ENCODE measurements around the gene UBE2V1. TPM values are rescaled to one million over a fixed set of nuclear protein-coding genes. Genes with fewer than 3 reads are reported as not detected.

UBE2V1 gene
- total RNA-seq, 3 donors from 2014 or later (not counting 1 experiment from before 2014, with no cell fraction given): 194 to 238 (median 236) TPM

GRCh38 chr20:50122763-50123162 is 9.8 kb upstream of the UBE2V1 start:
- no peak overlapping the region for H3K27ac ChIP-seq (ENCODE audit: low read length)
- intact Hi-C loops (cut with micrococcal nuclease): no loop called here
- H3K9me3 ChIP-seq (ENCODE audit: control insufficient read depth, insufficient read depth, low read length): no peaks in the 10 kb centered on the region
- peak overlapping the region in 1 of 2 donors; percentile 67 for H3K27ac Mint-ChIP-seq
- WGBS (ENCODE audit: insufficient coverage): 98% methylated on average over 4 of the region's 4 CpGs
- peaks cover 8% of the 10 kb centered on the region for H3K36me3 Mint-ChIP-seq
- no peaks in the 10 kb centered on the region for H3K27me3 Mint-ChIP-seq (ENCODE audit: low read depth in 2 of 2)
- H3K4me3 ChIP-seq (ENCODE audit: low read length): no peak overlapping the region
- no peak overlapping the region for H3K4me3 Mint-ChIP-seq
- no peaks in the 10 kb centered on the region for H3K4me1 ChIP-seq (ENCODE audit: control insufficient read depth, insufficient read depth, low read length)
- DNase-seq: no peak
- TF ChIP-seq CTCF (IDR thresholded peaks at IDR 0.05): no peak
- H3K36me3 ChIP-seq (ENCODE audit: control insufficient read depth, insufficient read depth, low read length): peaks cover 33% of the 10 kb centered on the region
- no peaks in the 10 kb centered on the region for H3K9me3 Mint-ChIP-seq
- ATAC-seq: no peak
- H3K27me3 ChIP-seq (ENCODE audit: control insufficient read depth, insufficient read depth, low read length): no peaks in the 10 kb centered on the region
- H3K4me1 Mint-ChIP-seq: peaks cover 5% of the 10 kb centered on the region in 2 donors

GRCh38 chr20:50121858-50122271 is 8.9 kb upstream of the UBE2V1 start:
- no peak overlapping the region for H3K4me3 Mint-ChIP-seq
- intact Hi-C loops (cut with micrococcal nuclease): loop anchor here (1.0 kb wide), 1 partner anchor 47 kb away; no protein-coding TSS in a partner anchor
- peaks cover 8% of the 10 kb centered on the region for H3K36me3 Mint-ChIP-seq

DNA sequence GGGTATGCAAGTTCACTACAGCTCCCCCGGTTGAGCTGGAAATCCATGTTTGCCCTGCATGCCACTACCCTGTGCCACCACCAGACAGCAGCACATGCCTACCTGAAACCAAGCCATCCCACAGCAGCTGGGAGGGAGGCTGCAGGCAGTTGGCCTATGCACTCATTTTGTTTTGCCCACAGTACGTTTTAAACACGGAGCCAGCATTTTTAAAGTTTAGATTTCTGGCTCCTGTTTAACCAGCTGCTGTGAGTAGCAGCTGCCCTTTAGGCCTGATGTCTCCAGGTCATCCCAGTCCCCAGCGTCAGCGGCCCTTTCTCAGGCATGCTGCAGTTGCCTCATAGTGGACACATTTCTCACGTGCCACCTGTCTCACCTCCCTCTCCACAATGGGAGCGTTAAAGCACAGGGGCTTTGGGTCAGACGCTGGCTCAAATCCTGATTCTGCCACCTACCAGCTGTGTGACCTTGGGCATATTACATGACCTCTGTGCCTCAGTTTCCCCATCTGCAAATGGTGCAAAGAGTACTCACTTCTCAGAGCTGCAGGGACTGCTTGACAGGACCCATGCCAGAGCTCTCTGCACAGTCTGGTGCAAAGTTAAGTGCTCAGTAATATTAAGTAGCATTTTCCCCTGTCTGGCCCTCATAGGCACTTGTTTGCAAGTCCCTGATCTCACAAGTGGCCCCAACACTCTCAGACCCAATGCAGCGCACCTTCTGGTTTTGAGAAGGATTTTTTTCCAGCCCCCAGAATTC is 8.2 kb upstream of the UBE2V1 start:
- Mint-ChIP-seq H3K4me1 (peaks cover 9% of the 10 kb centered on the region in 2 donors), H3K27me3 (ENCODE audit: low read depth in 2 of 2) (no peaks in the 10 kb centered on the region), H3K27ac (peak overlapping the region in 1 of 2 donors; percentile 24), H3K36me3 (peaks cover 8% of the 10 kb centered on the region), H3K4me3 (no peak overlapping the region), H3K9me3 (no peaks in the 10 kb centered on the region)
- DNase-seq: peak; percentile 41 to 84
- ATAC-seq: peak; percentile 76 to 87 (median 83)
- peaks cover 22% of the 10 kb centered on the region for H3K36me3 ChIP-seq (ENCODE audit: control insufficient read depth, insufficient read depth, low read length)
- no peaks in the 10 kb centered on the region for H3K27me3 ChIP-seq (ENCODE audit: control insufficient read depth, insufficient read depth, low read length)
- no peaks in the 10 kb centered on the region for H3K9me3 ChIP-seq (ENCODE audit: control insufficient read depth, insufficient read depth, low read length)
- peak; percentile 65 for TF ChIP-seq CTCF (IDR thresholded peaks at IDR 0.05)
- intact Hi-C loops (cut with micrococcal nuclease): loop anchor here (1.0 kb wide), 1 partner anchor 48 kb away; no protein-coding TSS in a partner anchor
- no peak overlapping the region for H3K4me3 ChIP-seq (ENCODE audit: low read length)
- peaks cover 3% of the 10 kb centered on the region for H3K4me1 ChIP-seq (ENCODE audit: control insufficient read depth, insufficient read depth, low read length)
- 58% methylated on average over 8 of the region's 9 CpGs for WGBS (ENCODE audit: insufficient coverage)
- H3K27ac ChIP-seq (ENCODE audit: low read length): no peak overlapping the region

More at GRCh38 chr20:50121858-50122271, 8.9 kb upstream of the UBE2V1 start:
- no peak overlapping the region for H3K27ac ChIP-seq (ENCODE audit: low read length)
- WGBS (ENCODE audit: insufficient coverage): 92% methylated on average over 4 of the region's 4 CpGs
- H3K27ac Mint-ChIP-seq: peak overlapping the region in 1 of 2 donors; percentile 29
- no peak for DNase-seq
- ATAC-seq: no peak
- no peaks in the 10 kb centered on the region for H3K9me3 ChIP-seq (ENCODE audit: control insufficient read depth, insufficient read depth, low read length)
- peaks cover 28% of the 10 kb centered on the region for H3K36me3 ChIP-seq (ENCODE audit: control insufficient read depth, insufficient read depth, low read length)
- no peaks in the 10 kb centered on the region for H3K27me3 Mint-ChIP-seq (ENCODE audit: low read depth in 2 of 2)
- no peaks in the 10 kb centered on the region for H3K4me1 ChIP-seq (ENCODE audit: control insufficient read depth, insufficient read depth, low read length)
- no peak for TF ChIP-seq CTCF (IDR thresholded peaks at IDR 0.05)
- no peaks in the 10 kb centered on the region for H3K27me3 ChIP-seq (ENCODE audit: control insufficient read depth, insufficient read depth, low read length)
- H3K9me3 Mint-ChIP-seq: no peaks in the 10 kb centered on the region
- H3K4me3 ChIP-seq (ENCODE audit: low read length): no peak overlapping the region
- H3K4me1 Mint-ChIP-seq: peaks cover 5% of the 10 kb centered on the region in 2 donors
